Activated CD4-positive, CD25-positive, alpha-beta regulatory T cell treated with anti-CD3 and anti-CD28 coated beads, Interleukin-2, amount 50 U/mL, for 16 hours (primary cell): Measurements from ENCODE around the gene PAK2.
"Not testable (repeated sequence)": the region's sequence is repeated elsewhere in the genome, so short reads cannot be mapped to it uniquely, and the experiment has no call there.

ENCODE experiments used
- DNase-seq: peaks from one replicate; pipeline ENCODE4 v3.0.0-alpha.2; 2020; ENCODE audit warnings: low read depth, low spot score

PAK2 gene

GRCh38 chr3:196739671-196740480, at the start of gene PAK2:
Gene PAK2, plus strand, starts transcription at chr3:196739857. Its CDS starts 42,790 bp downstream, at chr3:196782647.
- DNase-seq = peak; percentile 80

GRCh38 chr3:196689941-196690660, 49.6 kb upstream of the PAK2 start:
- no peak for DNase-seq

- no peak for DNase-seq
These were observed 48.3 kb upstream of the PAK2 start for GRCh38 chr3:196691386-196691785.

- no peak for DNase-seq
These were observed 45.4 kb upstream of the PAK2 start for GRCh38 chr3:196694202-196694638.

GRCh38 chr3:196694941-196695848, 44.5 kb upstream of the PAK2 start:
- no peak for DNase-seq

- no peak for DNase-seq
These were observed 43.8 kb upstream of the PAK2 start for GRCh38 chr3:196695849-196696226.

GRCh38 chr3:196697270-196697669, 42.4 kb upstream of the PAK2 start:
- DNase-seq = no peak

- no peak for DNase-seq
These were observed 39.9 kb upstream of the PAK2 start for GRCh38 chr3:196699749-196700148.

- no peak for DNase-seq
These were observed 38.9 kb upstream of the PAK2 start for GRCh38 chr3:196700801-196701200.

- no peak for DNase-seq
These were observed 33.3 kb upstream of the PAK2 start for GRCh38 chr3:196706327-196706726.

- DNase-seq = no peak
These were observed 32.9 kb upstream of the PAK2 start for GRCh38 chr3:196706731-196707130.

GRCh38 chr3:196707566-196707965, 32.1 kb upstream of the PAK2 start:
- DNase-seq = no peak

- DNase-seq = no peak
These were observed 31.2 kb upstream of the PAK2 start for GRCh38 chr3:196708467-196708866.

GRCh38 chr3:196711838-196712513, 27.7 kb upstream of the PAK2 start, which contains the start of the genes CEP19 and PIGX:
Gene CEP19, minus strand, starts transcription at chr3:196712250. Its CDS starts 3,593 bp downstream, at chr3:196708657.
Gene PIGX, plus strand, starts transcription at chr3:196712377.
- DNase-seq = peak; percentile 72

GRCh38 chr3:196712514-196713413, 26.9 kb upstream of the PAK2 start:
- peak; percentile 38 for DNase-seq

GRCh38 chr3:196717162-196717561, 22.5 kb upstream of the PAK2 start:
- not testable (repeated sequence) for DNase-seq

- no peak for DNase-seq
These were observed 18.6 kb upstream of the PAK2 start for GRCh38 chr3:196721097-196721496.

- no peak for DNase-seq
These were observed 12.6 kb upstream of the PAK2 start for GRCh38 chr3:196726788-196727675.

- DNase-seq = no peak
These were observed 3.9 kb upstream of the PAK2 start for GRCh38 chr3:196735751-196736150.
